ENCODE results near the gene MBD3L4.
"Not testable (repeated sequence)": the region's sequence is repeated elsewhere in the genome, so short reads cannot be mapped to it uniquely, and the experiment has no call there.

Gene MBD3L4

GRCh38 chr19:7040079-7040478 lies at the start of gene MBD3L4:
Gene MBD3L4, minus strand, starts transcription at chr19:7040179. Its CDS starts 35 bp downstream, at chr19:7040144.
- not testable (repeated sequence) for H3K9ac ChIP-seq (ENCODE audit: low read depth, low read length); H3K27ac ChIP-seq (ENCODE audit: low read depth, low read length); H3K27me3 ChIP-seq (ENCODE audit: control insufficient read depth, insufficient read depth, low read length); H3K4me3 ChIP-seq (ENCODE audit: low read depth, low read length); H3K9me3 ChIP-seq (ENCODE audit: control insufficient read depth, insufficient read depth, low read length); H3K4me1 ChIP-seq (ENCODE audit: control insufficient read depth, insufficient read depth, low read length); H3K36me3 ChIP-seq (ENCODE audit: control insufficient read depth, insufficient read depth, low read length)

GRCh38 chr19:7088999-7089398 lies 49.0 kb upstream of the MBD3L4 start:
- Histone ChIP-seq H3K9me3 (ENCODE audit: control insufficient read depth, insufficient read depth, low read length) (peaks cover 54% of the 10 kb centered on the region), H3K27me3 (ENCODE audit: control insufficient read depth, insufficient read depth, low read length) (no peaks in the 10 kb centered on the region), H3K4me1 (ENCODE audit: control insufficient read depth, insufficient read depth, low read length) (no peaks in the 10 kb centered on the region), H3K9ac (ENCODE audit: low read depth, low read length) (no peak overlapping the region), H3K36me3 (ENCODE audit: control insufficient read depth, insufficient read depth, low read length) (peaks cover 30% of the 10 kb centered on the region), H3K4me3 (ENCODE audit: low read depth, low read length) (no peak overlapping the region), H3K27ac (ENCODE audit: low read depth, low read length) (no peak overlapping the region)

- no peaks in the 10 kb centered on the region for H3K27me3 ChIP-seq (ENCODE audit: control insufficient read depth, insufficient read depth, low read length)
- H3K36me3 ChIP-seq (ENCODE audit: control insufficient read depth, insufficient read depth, low read length): peaks cover 75% of the 10 kb centered on the region
- H3K27ac ChIP-seq (ENCODE audit: low read depth, low read length): no peak overlapping the region
- H3K4me3 ChIP-seq (ENCODE audit: low read depth, low read length): peak overlapping the region; percentile 33; the same call in 1 of the 2 replicates
- peaks cover 90% of the 10 kb centered on the region for H3K9me3 ChIP-seq (ENCODE audit: control insufficient read depth, insufficient read depth, low read length)
- no peaks in the 10 kb centered on the region for H3K4me1 ChIP-seq (ENCODE audit: control insufficient read depth, insufficient read depth, low read length)
- no peak overlapping the region for H3K9ac ChIP-seq (ENCODE audit: low read depth, low read length)
Observed at GRCh38 chr19:7083076-7083956, 43.3 kb upstream of the MBD3L4 start.

- Histone ChIP-seq H3K27ac (ENCODE audit: low read depth, low read length) (no peak overlapping the region), H3K4me1 (ENCODE audit: control insufficient read depth, insufficient read depth, low read length) (no peaks in the 10 kb centered on the region), H3K9me3 (ENCODE audit: control insufficient read depth, insufficient read depth, low read length) (peaks cover 69% of the 10 kb centered on the region), H3K4me3 (ENCODE audit: low read depth, low read length) (no peak overlapping the region; the same call in 1 of the 2 replicates), H3K27me3 (ENCODE audit: control insufficient read depth, insufficient read depth, low read length) (no peaks in the 10 kb centered on the region), H3K9ac (ENCODE audit: low read depth, low read length) (no peak overlapping the region), H3K36me3 (ENCODE audit: control insufficient read depth, insufficient read depth, low read length) (peaks cover 89% of the 10 kb centered on the region)
Observed at GRCh38 chr19:7078008-7078407, 38.0 kb upstream of the MBD3L4 start.

GRCh38 chr19:7076151-7076550 lies 36.2 kb upstream of the MBD3L4 start:
- no peaks in the 10 kb centered on the region for H3K27me3 ChIP-seq (ENCODE audit: control insufficient read depth, insufficient read depth, low read length)
- no peak overlapping the region for H3K27ac ChIP-seq (ENCODE audit: low read depth, low read length)
- no peak overlapping the region for H3K9ac ChIP-seq (ENCODE audit: low read depth, low read length)
- H3K36me3 ChIP-seq (ENCODE audit: control insufficient read depth, insufficient read depth, low read length): peaks cover 83% of the 10 kb centered on the region
- no peaks in the 10 kb centered on the region for H3K4me1 ChIP-seq (ENCODE audit: control insufficient read depth, insufficient read depth, low read length)
- peaks cover 50% of the 10 kb centered on the region for H3K9me3 ChIP-seq (ENCODE audit: control insufficient read depth, insufficient read depth, low read length)
- H3K4me3 ChIP-seq (ENCODE audit: low read depth, low read length): no peak overlapping the region

- H3K36me3 ChIP-seq (ENCODE audit: control insufficient read depth, insufficient read depth, low read length): peaks cover 73% of the 10 kb centered on the region
- no peak overlapping the region for H3K9ac ChIP-seq (ENCODE audit: low read depth, low read length)
- H3K4me1 ChIP-seq (ENCODE audit: control insufficient read depth, insufficient read depth, low read length): peaks cover 4% of the 10 kb centered on the region; the same call in 1 of the 2 replicates
- no peaks in the 10 kb centered on the region for H3K27me3 ChIP-seq (ENCODE audit: control insufficient read depth, insufficient read depth, low read length)
- H3K9me3 ChIP-seq (ENCODE audit: control insufficient read depth, insufficient read depth, low read length): peaks cover 37% of the 10 kb centered on the region
- H3K4me3 ChIP-seq (ENCODE audit: low read depth, low read length): no peak overlapping the region
- no peak overlapping the region for H3K27ac ChIP-seq (ENCODE audit: low read depth, low read length)
Observed at GRCh38 chr19:7074705-7075282, 34.8 kb upstream of the MBD3L4 start.

- no peaks in the 10 kb centered on the region for H3K27me3 ChIP-seq (ENCODE audit: control insufficient read depth, insufficient read depth, low read length)
- H3K36me3 ChIP-seq (ENCODE audit: control insufficient read depth, insufficient read depth, low read length): peaks cover 53% of the 10 kb centered on the region
- H3K4me3 ChIP-seq (ENCODE audit: low read depth, low read length): no peak overlapping the region
- H3K9me3 ChIP-seq (ENCODE audit: control insufficient read depth, insufficient read depth, low read length): peaks cover 23% of the 10 kb centered on the region
- H3K4me1 ChIP-seq (ENCODE audit: control insufficient read depth, insufficient read depth, low read length): peaks cover 4% of the 10 kb centered on the region; the same call in 1 of the 2 replicates
- H3K27ac ChIP-seq (ENCODE audit: low read depth, low read length): no peak overlapping the region
- H3K9ac ChIP-seq (ENCODE audit: low read depth, low read length): no peak overlapping the region
Observed at GRCh38 chr19:7072541-7072940, 32.6 kb upstream of the MBD3L4 start.

- H3K27ac ChIP-seq (ENCODE audit: low read depth, low read length): peak overlapping the region; percentile 85
Observed at GRCh38 chr19:7069904-7070226, 29.9 kb upstream of the MBD3L4 start.

GRCh38 chr19:7069042-7069903 lies 29.3 kb upstream of the MBD3L4 start, which contains the start of gene ZNF557:
Gene ZNF557, plus strand, starts transcription at chr19:7069703. Its CDS starts 5,372 bp downstream, at chr19:7075075.
- Histone ChIP-seq H3K27ac (ENCODE audit: low read depth, low read length) (peak within 1 kb of the TSS; percentile 85), H3K4me3 (ENCODE audit: low read depth, low read length) (peak within 1 kb of the TSS; percentile 85), H3K36me3 (ENCODE audit: control insufficient read depth, insufficient read depth, low read length) (peaks cover 22% of the 10 kb centered on the region), H3K27me3 (ENCODE audit: control insufficient read depth, insufficient read depth, low read length) (no peaks in the 10 kb centered on the region), H3K9ac (ENCODE audit: low read depth, low read length) (peak within 1 kb of the TSS; percentile 62), H3K4me1 (ENCODE audit: control insufficient read depth, insufficient read depth, low read length) (peaks cover 4% of the 10 kb centered on the region; the same call in 1 of the 2 replicates), H3K9me3 (ENCODE audit: control insufficient read depth, insufficient read depth, low read length) (peaks cover 17% of the 10 kb centered on the region)

More at GRCh38 chr19:7069904-7070226, 29.9 kb upstream of the MBD3L4 start:
- Histone ChIP-seq H3K4me3 (ENCODE audit: low read depth, low read length) (peak overlapping the region; percentile 85), H3K9ac (ENCODE audit: low read depth, low read length) (peak overlapping the region; percentile 62; the same call in 1 of the 2 replicates), H3K36me3 (ENCODE audit: control insufficient read depth, insufficient read depth, low read length) (peaks cover 26% of the 10 kb centered on the region), H3K9me3 (ENCODE audit: control insufficient read depth, insufficient read depth, low read length) (peaks cover 17% of the 10 kb centered on the region), H3K27me3 (ENCODE audit: control insufficient read depth, insufficient read depth, low read length) (no peaks in the 10 kb centered on the region), H3K4me1 (ENCODE audit: control insufficient read depth, insufficient read depth, low read length) (peaks cover 4% of the 10 kb centered on the region; the same call in 1 of the 2 replicates)

- peaks cover 24% of the 10 kb centered on the region for H3K9me3 ChIP-seq (ENCODE audit: control insufficient read depth, insufficient read depth, low read length)
- H3K36me3 ChIP-seq (ENCODE audit: control insufficient read depth, insufficient read depth, low read length): peaks cover 20% of the 10 kb centered on the region
- H3K4me3 ChIP-seq (ENCODE audit: low read depth, low read length): peak overlapping the region; percentile 52
- no peaks in the 10 kb centered on the region for H3K27me3 ChIP-seq (ENCODE audit: control insufficient read depth, insufficient read depth, low read length)
- peaks cover 4% of the 10 kb centered on the region; the same call in 1 of the 2 replicates for H3K4me1 ChIP-seq (ENCODE audit: control insufficient read depth, insufficient read depth, low read length)
- H3K9ac ChIP-seq (ENCODE audit: low read depth, low read length): no peak overlapping the region
- no peak overlapping the region for H3K27ac ChIP-seq (ENCODE audit: low read depth, low read length)
Observed at GRCh38 chr19:7068599-7068998, 28.6 kb upstream of the MBD3L4 start.
